ENCODE data around the gene USP6NL. TPM values are rescaled to one million over a fixed set of nuclear protein-coding genes. Genes with fewer than 3 reads are reported as not detected.

The USP6NL gene
- total RNA-seq, 1 donor from 2014 or later, result 13.3 TPM

DNA sequence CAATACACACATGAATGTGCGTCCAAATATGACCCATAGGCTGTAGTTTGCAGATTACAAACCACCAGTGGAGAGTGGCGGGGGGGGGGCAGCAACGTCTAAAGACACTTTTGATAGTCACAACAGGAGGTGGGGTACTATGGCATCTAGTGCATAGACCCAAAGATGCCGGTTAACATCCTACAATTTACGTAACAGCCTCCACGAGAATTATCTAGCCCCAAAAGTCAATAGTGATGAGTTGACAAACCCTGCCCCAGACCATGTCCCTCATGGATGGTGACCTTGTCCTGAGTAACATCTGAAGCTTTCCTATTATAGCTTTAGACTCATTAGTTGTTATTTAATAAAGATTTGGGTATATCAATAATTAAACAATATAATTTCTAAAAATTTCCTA, 31.6 kb downstream of the USP6NL start:
- H3K36me3 Mint-ChIP-seq (ENCODE audit: unreplicated experiment), result peaks cover 8% of the 10 kb centered on the region
- H3K9me3 Mint-ChIP-seq (ENCODE audit: unreplicated experiment), result peaks cover 2% of the 10 kb centered on the region
- TF ChIP-seq, protein P1, sequence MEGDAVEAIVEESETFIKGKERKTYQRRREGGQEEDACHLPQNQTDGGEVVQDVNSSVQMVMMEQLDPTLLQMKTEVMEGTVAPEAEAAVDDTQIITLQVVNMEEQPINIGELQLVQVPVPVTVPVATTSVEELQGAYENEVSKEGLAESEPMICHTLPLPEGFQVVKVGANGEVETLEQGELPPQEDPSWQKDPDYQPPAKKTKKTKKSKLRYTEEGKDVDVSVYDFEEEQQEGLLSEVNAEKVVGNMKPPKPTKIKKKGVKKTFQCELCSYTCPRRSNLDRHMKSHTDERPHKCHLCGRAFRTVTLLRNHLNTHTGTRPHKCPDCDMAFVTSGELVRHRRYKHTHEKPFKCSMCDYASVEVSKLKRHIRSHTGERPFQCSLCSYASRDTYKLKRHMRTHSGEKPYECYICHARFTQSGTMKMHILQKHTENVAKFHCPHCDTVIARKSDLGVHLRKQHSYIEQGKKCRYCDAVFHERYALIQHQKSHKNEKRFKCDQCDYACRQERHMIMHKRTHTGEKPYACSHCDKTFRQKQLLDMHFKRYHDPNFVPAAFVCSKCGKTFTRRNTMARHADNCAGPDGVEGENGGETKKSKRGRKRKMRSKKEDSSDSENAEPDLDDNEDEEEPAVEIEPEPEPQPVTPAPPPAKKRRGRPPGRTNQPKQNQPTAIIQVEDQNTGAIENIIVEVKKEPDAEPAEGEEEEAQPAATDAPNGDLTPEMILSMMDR (IDR thresholded peaks at IDR 0.05; ENCODE audit: partially characterized antibody, unreplicated experiment), result no peak
- DNase-seq, result no peak
- no peak overlapping the region for H3K27ac Mint-ChIP-seq (ENCODE audit: unreplicated experiment)
- no peaks in the 10 kb centered on the region for H3K27me3 Mint-ChIP-seq (ENCODE audit: unreplicated experiment)
- H3K4me1 Mint-ChIP-seq (ENCODE audit: low read depth, unreplicated experiment), result no peaks in the 10 kb centered on the region
- H3K4me3 Mint-ChIP-seq (ENCODE audit: unreplicated experiment), result no peak overlapping the region

DNA sequence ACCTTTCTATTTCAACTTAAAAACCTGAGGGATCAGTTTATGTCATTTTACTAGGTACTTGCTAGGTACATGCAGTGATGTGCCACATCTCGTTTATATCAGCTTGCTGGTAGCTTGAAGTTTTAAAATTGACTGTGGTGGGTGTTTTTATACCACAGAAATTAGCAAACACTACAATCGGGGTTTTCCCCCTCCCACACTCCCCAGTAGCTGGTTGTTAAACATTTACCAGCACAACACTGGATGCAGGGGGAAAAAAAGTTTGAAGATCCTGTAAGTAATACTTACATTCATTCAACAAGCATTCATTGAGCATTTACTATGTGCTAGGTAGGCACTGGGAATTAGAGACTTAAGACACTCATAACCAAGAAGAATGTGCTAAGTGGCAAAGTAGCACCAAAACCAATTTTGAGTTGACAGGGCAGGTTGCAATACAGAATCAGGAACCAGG, 32.6 kb downstream of the USP6NL start:
- H3K36me3 Mint-ChIP-seq (ENCODE audit: unreplicated experiment), result no peaks in the 10 kb centered on the region
- H3K4me3 Mint-ChIP-seq (ENCODE audit: unreplicated experiment), result no peak overlapping the region
- H3K27ac Mint-ChIP-seq (ENCODE audit: unreplicated experiment), result no peak overlapping the region
- DNase-seq, result no peak
- no peaks in the 10 kb centered on the region for H3K27me3 Mint-ChIP-seq (ENCODE audit: unreplicated experiment)
- H3K9me3 Mint-ChIP-seq (ENCODE audit: unreplicated experiment), result peaks cover 3% of the 10 kb centered on the region
- TF ChIP-seq, protein P1 (IDR thresholded peaks at IDR 0.05; ENCODE audit: partially characterized antibody, unreplicated experiment), result no peak
- peaks cover 2% of the 10 kb centered on the region for H3K4me1 Mint-ChIP-seq (ENCODE audit: low read depth, unreplicated experiment)

DNA sequence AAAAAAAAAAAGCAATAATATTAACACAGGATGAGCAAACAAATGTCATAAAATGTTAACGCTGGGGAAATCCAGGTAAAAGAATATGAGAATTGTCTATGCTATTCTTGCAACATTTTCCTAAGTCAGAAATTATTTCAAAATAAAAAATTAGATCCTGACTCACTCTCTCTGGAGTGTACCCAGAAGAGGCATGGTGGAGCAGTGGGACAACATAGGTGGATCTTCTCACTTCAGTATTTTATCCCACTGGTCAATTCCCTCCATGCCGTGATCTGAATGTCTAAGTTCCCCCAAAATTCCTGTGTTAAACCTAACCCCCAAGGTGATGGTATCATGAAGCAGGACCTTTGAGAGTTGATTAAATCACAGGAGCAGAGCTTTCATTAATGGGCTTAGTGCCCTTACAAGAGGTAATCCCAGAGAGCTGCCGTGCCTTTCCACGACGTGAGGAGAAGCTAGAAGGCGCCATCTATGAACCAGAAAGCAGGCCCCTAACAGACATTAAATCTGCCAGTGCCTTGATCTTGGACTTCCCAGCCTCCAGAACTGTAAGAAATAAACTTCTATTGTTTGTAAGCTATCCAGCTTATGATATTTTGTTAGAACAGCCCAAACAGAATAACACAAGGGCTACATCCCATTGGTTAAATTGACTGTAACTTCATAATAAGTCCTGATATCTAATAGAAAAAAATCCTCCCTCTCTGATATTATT, 35.2 kb downstream of the USP6NL start:
- Mint-ChIP-seq H3K4me3 (ENCODE audit: unreplicated experiment) (no peak overlapping the region), H3K9me3 (ENCODE audit: unreplicated experiment) (peaks cover 3% of the 10 kb centered on the region), H3K27ac (ENCODE audit: unreplicated experiment) (no peak overlapping the region), H3K36me3 (ENCODE audit: unreplicated experiment) (no peaks in the 10 kb centered on the region), H3K4me1 (ENCODE audit: low read depth, unreplicated experiment) (peaks cover 5% of the 10 kb centered on the region), H3K27me3 (ENCODE audit: unreplicated experiment) (no peaks in the 10 kb centered on the region)
- no peak for DNase-seq
- TF ChIP-seq, protein P1 (IDR thresholded peaks at IDR 0.05; ENCODE audit: partially characterized antibody, unreplicated experiment), result no peak

DNA sequence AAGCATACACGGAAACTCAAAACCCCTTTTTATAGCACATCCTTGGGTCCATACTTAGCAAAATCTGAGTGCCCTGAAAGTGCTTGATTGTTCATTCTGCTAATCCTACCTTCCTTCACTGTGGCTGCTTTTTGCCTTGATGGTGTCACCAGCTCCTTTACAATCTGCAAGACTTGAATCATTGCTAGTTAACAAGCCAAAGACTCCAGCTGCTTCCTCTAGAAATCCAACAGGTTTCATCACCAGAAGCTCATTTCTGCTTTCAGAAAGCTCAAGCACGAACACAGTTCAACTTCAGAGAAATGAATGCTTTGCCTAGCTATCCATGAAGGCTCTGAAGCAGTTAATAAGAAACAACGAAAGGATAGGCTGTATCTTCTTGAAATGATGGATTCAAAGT, 38.0 kb downstream of the USP6NL start:
- Mint-ChIP-seq H3K4me3 (ENCODE audit: unreplicated experiment) (no peak overlapping the region), H3K27ac (ENCODE audit: unreplicated experiment) (no peak overlapping the region), H3K9me3 (ENCODE audit: unreplicated experiment) (peaks cover 3% of the 10 kb centered on the region), H3K36me3 (ENCODE audit: unreplicated experiment) (no peaks in the 10 kb centered on the region), H3K27me3 (ENCODE audit: unreplicated experiment) (no peaks in the 10 kb centered on the region), H3K4me1 (ENCODE audit: low read depth, unreplicated experiment) (peaks cover 15% of the 10 kb centered on the region)
- TF ChIP-seq, protein P1 (IDR thresholded peaks at IDR 0.05; ENCODE audit: partially characterized antibody, unreplicated experiment), result no peak
- DNase-seq, result no peak

DNA sequence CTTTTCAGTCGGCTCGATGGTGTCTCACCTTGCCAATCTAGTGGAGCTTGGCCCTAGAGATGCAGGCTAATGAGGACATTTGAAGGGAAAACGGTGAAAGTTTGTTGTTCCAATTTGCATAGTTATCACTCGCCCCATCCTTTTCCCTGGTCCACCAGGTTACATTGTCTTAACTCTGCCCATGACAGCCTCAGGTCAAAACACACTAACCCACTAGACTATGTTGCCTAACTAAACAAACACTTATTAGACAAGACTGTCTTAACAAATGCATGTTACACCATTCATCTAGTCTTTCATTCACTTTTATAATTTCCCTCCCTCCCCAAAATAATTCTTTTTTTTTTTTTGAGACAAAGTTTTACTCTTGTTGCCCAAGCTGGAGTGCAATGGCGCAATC, 40.7 kb downstream of the USP6NL start:
- Mint-ChIP-seq H3K9me3 (ENCODE audit: unreplicated experiment) (peaks cover 1% of the 10 kb centered on the region), H3K4me3 (ENCODE audit: unreplicated experiment) (no peak overlapping the region), H3K27me3 (ENCODE audit: unreplicated experiment) (no peaks in the 10 kb centered on the region), H3K36me3 (ENCODE audit: unreplicated experiment) (no peaks in the 10 kb centered on the region), H3K4me1 (ENCODE audit: low read depth, unreplicated experiment) (peaks cover 15% of the 10 kb centered on the region), H3K27ac (ENCODE audit: unreplicated experiment) (no peak overlapping the region)
- DNase-seq, result no peak
- TF ChIP-seq, protein P1 (IDR thresholded peaks at IDR 0.05; ENCODE audit: partially characterized antibody, unreplicated experiment), result no peak

Measured in glutamatergic neuron (in vitro differentiated cells).